HG03066 (cell line): ENCODE data around the gene DIO1.
"Not testable (repeated sequence)": the region's sequence is repeated elsewhere in the genome, so short reads cannot be mapped to it uniquely, and the experiment has no call there.

Experiments used
- ATAC-seq: cut with Tn5 transposase; IDR thresholded peaks from one replicate; pipeline ENCODE4 v1.9.1; 2021; ENCODE audit warnings: low read depth; ENCODE audit not compliant: unreplicated experiment

Gene DIO1

DNA sequence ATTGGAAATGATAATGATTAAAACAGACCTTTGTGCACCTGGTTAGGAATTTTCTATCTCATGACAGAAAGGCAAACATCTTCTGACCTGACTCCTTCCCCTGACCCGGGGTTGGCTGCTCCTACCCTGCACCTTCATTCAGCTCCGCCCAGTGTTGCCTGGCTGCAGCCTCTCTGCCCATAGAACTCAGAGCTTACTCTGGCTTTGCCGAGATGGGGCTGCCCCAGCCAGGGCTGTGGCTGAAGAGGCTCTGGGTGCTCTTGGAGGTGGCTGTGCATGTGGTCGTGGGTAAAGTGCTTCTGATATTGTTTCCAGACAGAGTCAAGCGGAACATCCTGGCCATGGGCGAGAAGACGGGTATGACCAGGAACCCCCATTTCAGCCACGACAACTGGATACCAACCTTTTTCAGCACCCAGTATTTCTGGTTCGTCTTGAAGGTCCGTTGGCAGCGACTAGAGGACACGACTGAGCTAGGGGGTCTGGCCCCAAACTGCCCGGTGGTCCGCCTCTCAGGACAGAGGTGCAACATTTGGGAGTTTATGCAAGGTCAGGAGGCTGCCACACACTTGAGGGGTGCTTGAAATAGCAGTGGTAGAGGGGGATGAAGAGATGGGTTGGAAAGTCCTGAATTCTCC lies at the start of gene DIO1:
Gene DIO1, plus strand, starts transcription at position 189 of the 638 bp plus-strand sequence. Its CDS starts 24 bp downstream, at position 213.
- ATAC-seq: no peak

GRCh38 chr1:53847980-53848379 lies 46.0 kb upstream of the DIO1 start:
- ATAC-seq: no peak

GRCh38 chr1:53850082-53850673 lies 43.8 kb upstream of the DIO1 start:
- ATAC-seq: no peak

- no peak for ATAC-seq
Measured at GRCh38 chr1:53851571-53852285, 42.3 kb upstream of the DIO1 start.

DNA sequence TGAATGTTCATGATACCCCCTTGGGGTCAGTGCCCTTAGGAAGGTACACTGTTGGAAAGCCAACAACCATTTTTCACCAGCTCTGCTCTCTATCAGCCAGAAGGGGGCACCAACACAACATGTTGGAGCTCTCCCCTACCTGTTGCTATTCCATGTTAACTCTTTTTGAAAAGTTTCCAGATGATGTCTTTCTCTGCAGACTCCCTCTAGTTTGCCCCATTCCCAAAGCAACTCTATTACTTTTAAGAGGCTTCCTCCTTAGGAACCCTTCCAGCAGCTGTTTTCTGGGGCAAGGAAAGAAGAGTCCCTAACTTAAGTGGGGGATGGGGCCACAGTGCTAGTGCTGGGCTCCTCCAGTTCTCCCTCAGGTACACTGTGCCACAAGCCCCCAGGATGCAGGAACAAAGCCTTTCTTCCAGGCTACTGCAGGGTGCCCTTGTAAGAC lies 33.0 kb upstream of the DIO1 start:
- ATAC-seq: peak; percentile 58

GRCh38 chr1:53862507-53862906 lies 31.5 kb upstream of the DIO1 start:
- ATAC-seq: no peak

GRCh38 chr1:53868565-53868964 lies 25.4 kb upstream of the DIO1 start:
- ATAC-seq: no peak

DNA sequence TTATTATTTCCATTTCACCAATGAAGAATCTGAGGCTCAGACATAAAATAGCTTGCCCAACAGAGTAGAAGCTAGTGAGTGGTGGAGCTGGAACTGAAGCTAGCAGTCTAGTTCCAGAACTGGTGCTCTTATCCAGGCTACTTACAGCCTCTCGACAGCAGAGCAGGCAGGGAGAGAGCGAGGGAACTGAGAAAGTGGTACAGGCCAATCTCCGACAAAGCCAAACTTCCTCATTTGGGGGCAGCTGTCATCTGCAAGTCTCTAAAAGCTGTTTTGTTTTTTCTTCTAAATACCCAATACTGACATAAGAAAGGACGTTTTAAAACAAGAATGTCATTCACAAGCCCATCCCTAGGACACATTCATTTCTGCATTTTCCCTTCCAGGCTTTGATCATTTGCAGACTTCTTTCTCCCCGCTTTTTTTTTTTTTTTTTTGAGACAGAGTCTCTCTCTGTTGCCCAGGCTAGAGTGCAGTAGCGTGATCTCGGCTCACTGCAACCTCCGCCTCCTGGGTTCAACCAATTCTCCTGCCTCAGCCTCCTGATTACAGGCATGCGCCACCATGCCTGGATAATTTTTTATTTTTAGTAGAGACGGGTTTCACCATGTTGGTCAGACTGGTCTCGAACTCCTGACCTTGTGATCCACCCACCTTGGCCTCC lies 24.4 kb upstream of the DIO1 start:
- no peak for ATAC-seq

GRCh38 chr1:53871221-53871620 lies 22.8 kb upstream of the DIO1 start:
- ATAC-seq: no peak

DNA sequence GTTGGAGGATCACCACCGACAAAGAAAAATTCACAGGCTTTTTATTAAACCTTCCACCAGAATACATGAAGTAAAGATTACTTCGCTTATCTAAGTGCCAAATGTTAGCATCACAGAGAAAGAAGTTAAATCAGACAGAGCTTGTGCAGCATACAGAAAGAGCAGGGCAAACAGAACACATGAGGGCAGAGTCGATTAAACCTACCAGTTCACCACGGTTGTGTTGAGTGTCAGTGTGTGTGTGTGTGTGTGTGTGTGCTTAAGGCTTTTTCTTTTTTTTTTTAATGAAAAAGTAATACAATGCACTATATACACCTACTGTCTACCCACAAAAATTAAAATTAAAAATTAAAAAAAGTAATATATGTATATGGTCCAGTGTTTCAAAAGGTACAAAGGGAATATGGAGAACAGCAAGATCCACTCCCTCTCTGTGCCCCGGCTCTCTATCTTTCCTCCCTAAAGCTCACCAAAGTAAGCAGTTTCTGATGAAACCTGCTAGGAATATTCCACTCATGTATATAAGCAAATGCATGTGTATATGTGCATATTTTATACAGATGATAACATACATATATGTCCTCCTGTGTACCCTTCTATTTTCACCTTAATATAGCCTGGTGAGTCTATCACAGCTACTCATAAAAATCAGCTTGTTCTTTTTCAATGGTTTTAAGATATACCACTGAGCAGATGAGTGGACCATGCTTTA lies 22.1 kb upstream of the DIO1 start:
- no peak for ATAC-seq

GRCh38 chr1:53875150-53875549 lies 18.8 kb upstream of the DIO1 start:
- ATAC-seq: not testable (repeated sequence)

DNA sequence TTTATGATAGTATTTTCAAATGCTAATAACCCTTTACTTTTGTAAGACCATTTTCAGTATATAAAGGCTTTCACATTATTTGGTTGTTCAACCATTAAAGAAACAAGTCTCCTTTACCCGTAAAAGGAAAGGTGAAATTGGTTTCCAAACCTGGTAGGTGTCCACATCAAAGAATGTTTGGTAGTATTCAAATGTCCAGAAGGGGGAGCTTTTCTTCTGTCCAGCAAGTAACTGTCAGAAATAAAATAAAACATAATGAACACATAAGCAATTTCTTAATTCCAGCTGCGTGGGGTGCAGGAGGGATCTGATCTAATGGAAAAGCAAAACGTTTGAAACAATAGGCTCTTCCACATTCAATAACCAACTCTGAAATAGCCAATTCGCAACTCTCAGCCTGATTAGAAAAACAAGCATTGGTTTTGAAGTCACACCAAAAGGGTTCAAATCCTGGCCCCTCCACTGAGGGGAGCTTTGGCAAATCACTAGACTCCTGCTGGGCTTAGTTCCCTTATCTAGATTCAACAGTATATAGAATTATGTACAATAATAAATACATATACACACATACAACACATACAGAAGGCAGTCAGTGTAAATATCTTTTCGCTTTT lies 15.4 kb upstream of the DIO1 start:
- ATAC-seq: no peak

GRCh38 chr1:53881853-53882252 lies 12.1 kb upstream of the DIO1 start:
- not testable (repeated sequence) for ATAC-seq

DNA sequence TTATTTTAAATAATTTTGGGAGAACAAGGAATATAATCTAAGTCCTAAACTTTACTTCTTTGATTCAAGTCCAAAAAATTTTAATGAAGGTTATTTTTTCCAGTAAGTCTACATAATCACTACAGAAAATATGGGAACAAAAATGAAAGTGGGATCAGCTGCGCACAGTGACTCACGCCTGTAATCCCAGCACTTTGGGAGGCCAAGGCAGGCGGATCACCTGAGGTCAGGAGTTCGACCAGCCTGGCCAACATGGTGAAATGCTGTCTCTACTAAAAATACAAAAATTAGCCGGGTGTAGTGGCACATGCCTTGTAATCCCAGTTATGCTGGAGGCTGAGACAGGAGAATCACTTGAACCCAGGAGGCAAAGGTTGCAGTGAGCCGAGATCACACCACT lies 10.4 kb upstream of the DIO1 start:
- ATAC-seq: not testable (repeated sequence)

GRCh38 chr1:53888681-53889080 lies 5.3 kb upstream of the DIO1 start:
- no peak for ATAC-seq

GRCh38 chr1:53889304-53890298 lies 4.4 kb upstream of the DIO1 start, which contains the start of gene YIPF1:
YIPF1 (minus strand) TSS chr1:53889797; CDS start chr1:53888937, 860 bp downstream.
- peak; percentile 80 for ATAC-seq

- no peak for ATAC-seq
Measured at GRCh38 chr1:53890522-53890941, 3.5 kb upstream of the DIO1 start.

DNA sequence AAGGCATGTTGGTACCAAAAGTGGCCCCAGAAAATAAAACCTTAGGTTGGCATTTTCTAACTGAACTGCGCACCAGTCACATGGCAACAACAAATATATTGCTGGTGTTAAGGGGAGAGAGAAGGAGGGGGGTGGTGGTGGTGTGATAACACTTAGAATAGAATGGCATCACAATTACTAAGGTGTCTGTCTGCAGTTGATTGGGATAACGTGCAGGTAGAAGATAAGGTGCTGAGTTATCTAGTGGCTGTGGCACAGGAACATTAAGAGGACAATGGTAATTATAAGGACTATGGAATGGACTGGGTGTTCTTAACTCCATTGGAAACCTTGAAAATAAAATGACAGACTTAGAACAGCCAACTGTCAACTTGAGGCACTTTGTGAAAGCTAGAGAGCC lies 3.0 kb upstream of the DIO1 start:
- ATAC-seq: no peak

- ATAC-seq: no peak
Measured at GRCh38 chr1:53891678-53892077, 2.3 kb upstream of the DIO1 start.
